GOT3 (cell line): ENCODE results near the gene CNN3.

Experiments used
- DNase-seq: peaks from one replicate; lab custom pipeline; 2025; ENCODE audit warnings: mixed read lengths; lab: John Stamatoyannopoulos, UW

CNN3 gene

GRCh38 chr1:94887603-94888171, 39.2 kb downstream of the CNN3 start:
- no peak for DNase-seq

- no peak for DNase-seq
Measured at GRCh38 chr1:94887106-94887505, 39.8 kb downstream of the CNN3 start.

GRCh38 chr1:94886361-94886760, 40.5 kb downstream of the CNN3 start:
- DNase-seq: no peak

GRCh38 chr1:94884507-94884906, 42.4 kb downstream of the CNN3 start:
- no peak for DNase-seq

GRCh38 chr1:94884106-94884505, 42.8 kb downstream of the CNN3 start:
- DNase-seq: no peak

- no peak for DNase-seq
Measured at GRCh38 chr1:94883691-94884090, 43.2 kb downstream of the CNN3 start.

- no peak for DNase-seq
Measured at GRCh38 chr1:94878329-94878728, 48.6 kb downstream of the CNN3 start.

GRCh38 chr1:94876362-94876761, 50.5 kb downstream of the CNN3 start:
- DNase-seq: no peak

- no peak for DNase-seq
Measured at GRCh38 chr1:94875794-94876193, 51.1 kb downstream of the CNN3 start.

GRCh38 chr1:94874423-94874822, 52.5 kb downstream of the CNN3 start:
- no peak for DNase-seq

- DNase-seq: no peak
Measured at GRCh38 chr1:94873520-94874351, 53.2 kb downstream of the CNN3 start.

- DNase-seq: no peak
Measured at GRCh38 chr1:94872771-94873495, 54.0 kb downstream of the CNN3 start.

GRCh38 chr1:94871031-94871430, 55.9 kb downstream of the CNN3 start:
- no peak for DNase-seq

GRCh38 chr1:94866164-94866807, 60.6 kb downstream of the CNN3 start:
- no peak for DNase-seq

GRCh38 chr1:94865360-94865759, 61.5 kb downstream of the CNN3 start:
- DNase-seq: no peak

- DNase-seq: no peak
Measured at GRCh38 chr1:94864821-94865220, 62.1 kb downstream of the CNN3 start.

- no peak for DNase-seq
Measured at GRCh38 chr1:94863919-94864318, 63.0 kb downstream of the CNN3 start.

GRCh38 chr1:94863297-94863911, 63.5 kb downstream of the CNN3 start:
- no peak for DNase-seq

GRCh38 chr1:94862718-94863117, 64.2 kb downstream of the CNN3 start:
- DNase-seq: no peak

GRCh38 chr1:94859174-94859573, 67.7 kb downstream of the CNN3 start:
- no peak for DNase-seq

- no peak for DNase-seq
Measured at GRCh38 chr1:94858276-94858675, 68.6 kb downstream of the CNN3 start.

GRCh38 chr1:94856868-94857267, 70.0 kb downstream of the CNN3 start:
- DNase-seq: no peak
